Kasumi-1 (cell line): ENCODE results near the gene CDC73.
"Not testable (repeated sequence)": the region's sequence is repeated elsewhere in the genome, so short reads cannot be mapped to it uniquely, and the experiment has no call there.

Experiments used
- DNase-seq, 2 experiments: peaks; one replicate each; lab custom pipeline; 2025; lab: John Stamatoyannopoulos, UW

The CDC73 gene

DNA sequence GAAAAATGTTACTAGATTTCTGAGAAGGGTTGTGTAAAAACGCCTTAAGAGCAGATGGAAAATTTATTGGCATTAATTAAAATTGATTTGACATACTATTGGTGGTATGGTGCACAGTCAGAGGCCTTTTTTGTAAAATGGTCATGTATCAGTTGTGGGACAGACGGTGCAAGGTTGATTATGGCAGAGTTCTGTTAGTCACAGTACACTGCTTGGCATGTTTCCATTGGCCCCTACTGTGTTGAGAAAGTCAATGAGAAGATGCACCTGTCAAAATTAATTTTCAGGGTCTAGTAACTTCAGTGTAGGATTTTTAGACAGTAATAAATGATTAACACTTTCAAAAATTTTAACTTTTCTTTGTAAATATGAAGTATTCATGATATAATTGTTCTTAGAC, 60.2 kb downstream of the CDC73 start:
- no peak for DNase-seq

DNA sequence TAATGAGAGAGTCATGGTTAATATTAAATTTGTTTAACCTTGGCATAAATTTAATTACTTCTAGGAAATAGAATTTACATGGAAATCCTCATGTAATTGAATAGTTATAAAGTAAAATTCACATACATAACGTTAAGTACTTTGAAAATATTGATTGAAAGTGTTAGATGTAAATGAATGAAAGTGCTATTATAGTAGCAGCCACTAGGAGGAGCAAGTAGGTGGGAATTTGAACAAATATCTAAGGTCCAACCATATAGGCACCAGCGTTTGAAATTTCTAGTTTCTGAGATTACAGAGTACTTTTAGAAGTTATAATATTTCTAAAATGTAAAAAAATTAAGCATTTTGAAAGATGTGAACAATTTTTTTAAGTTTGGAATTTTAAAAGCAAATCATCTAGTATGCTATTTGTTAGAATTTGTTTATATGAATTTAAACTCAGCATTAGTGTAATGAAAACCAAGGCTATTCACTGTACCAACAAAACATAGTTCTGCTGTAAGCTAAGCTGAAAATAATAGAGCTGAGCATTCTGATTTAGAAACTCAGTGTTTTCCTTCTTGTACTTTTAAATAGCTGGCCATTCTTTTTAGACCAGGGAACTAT, 61.3 kb downstream of the CDC73 start:
- peak; percentile 71 to 82 for DNase-seq

DNA sequence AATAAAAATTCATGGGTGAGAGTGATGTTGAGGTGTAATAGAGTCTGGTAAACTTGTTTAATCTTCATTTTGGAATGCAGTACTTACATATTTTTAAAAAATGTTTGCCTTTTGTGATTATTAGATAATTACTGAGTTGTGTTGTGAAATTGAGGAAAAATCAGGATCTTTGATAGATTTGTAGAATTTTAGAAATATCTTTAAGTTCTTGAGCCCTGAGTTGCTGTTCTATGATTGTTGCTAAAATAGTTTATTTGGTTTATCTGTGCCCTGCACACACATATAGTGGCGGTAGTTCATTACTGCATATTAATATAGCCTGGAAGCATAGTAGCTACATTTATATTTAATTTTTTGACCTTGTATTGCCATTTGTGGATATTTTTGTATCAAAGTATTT, 62.9 kb downstream of the CDC73 start:
- no peak for DNase-seq

DNA sequence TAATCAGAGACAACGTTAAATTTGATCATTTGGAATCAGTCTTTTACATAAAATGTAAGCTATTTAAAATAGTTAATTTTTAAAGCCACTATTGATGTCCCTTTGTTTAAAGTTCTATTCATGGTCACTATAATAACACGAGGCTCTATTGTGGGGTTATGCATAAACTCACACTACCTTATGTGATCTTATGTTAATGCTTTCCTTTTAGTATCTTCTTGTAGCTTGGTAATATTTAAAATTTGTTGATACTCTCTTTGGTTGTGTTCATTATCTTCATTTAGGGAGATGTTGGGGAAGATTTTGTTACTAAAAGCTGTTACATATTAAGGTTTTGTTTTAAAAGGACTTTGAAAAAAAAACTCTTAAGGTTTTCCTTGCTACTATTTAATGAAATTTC, 63.4 kb downstream of the CDC73 start:
- DNase-seq: no peak

DNA sequence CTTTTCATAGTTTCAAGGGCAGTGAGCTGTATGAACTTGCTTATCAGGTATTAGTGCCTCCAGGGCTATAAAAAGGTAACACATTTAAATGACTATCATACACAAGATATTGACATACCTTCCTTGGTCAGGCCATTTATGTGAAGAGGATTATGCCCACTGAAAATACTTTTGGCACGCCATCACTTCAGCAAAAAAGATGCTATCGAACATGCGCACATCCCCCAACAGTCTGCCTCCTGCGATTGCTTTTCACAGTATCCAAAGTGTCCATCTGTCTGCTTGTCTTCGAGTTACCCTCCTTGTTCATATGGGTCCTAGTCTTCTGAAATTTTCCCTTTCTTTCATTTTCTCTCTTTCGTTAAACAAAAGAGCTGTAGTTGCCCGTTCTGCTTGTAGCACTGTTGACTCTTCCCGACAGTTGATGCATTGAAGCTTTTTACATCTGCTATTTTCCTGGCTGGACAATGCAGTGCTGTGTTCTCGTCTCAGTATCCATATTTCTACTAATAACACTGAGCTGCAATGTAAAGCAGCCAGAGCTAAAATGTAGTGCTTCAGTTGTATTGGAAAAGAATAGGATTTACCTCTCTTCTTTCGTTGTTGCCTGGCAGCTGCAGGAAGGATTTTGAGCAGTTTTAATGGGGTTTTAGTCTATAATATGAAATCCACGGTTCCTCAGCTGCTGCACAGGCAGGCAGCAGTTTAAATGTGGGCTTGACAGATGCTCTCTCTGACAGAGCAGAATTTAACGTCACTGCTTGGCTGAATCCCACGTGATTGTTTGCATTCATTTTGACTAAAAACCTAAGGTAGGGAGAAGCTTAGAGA, 64.3 kb downstream of the CDC73 start, which contains the start of gene B3GALT2:
TSS of gene B3GALT2 (minus strand) at position 713 of the 831 bp plus-strand sequence. CDS start 5,051 bp downstream, outside the sequence.
- no peak for DNase-seq

DNA sequence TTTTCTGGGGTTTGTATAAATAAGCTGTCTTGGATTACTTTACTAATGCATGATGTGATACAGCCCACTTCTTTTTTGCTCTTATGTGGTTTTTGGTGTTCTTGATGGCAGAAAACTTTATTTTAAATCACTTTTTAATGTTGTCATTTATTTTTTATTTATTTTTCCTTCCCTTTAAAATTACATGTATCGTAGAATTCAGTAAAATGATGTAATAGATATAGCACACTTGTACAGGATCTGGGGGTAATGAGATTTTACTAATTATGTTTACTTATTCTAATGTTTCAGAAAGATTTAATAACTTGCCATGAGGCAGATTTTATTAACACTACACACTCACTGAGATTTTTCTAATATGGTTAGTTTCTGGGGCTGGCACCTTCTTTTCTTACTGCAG, 65.3 kb downstream of the CDC73 start:
- no peak for DNase-seq

DNA sequence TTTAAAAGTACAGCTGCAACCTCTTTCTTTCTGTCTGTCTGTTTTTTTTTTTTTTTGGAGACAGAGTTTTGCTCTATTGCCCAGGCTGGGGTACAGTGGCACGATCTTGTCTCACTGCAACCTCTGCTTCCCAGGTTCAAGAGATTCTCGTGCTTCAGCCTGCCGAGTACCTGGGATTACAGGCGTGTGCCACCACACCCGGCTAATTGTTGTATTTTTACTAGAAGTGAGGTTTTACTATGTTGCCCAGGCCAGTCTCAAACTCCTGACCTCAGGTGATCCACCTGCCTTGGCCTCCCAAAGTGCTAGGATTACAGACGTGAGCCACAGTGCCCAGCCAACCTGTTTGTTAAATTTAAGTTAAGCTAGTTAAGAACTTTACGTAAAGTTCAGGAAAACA, 67.1 kb downstream of the CDC73 start:
- DNase-seq: not testable (repeated sequence)

DNA sequence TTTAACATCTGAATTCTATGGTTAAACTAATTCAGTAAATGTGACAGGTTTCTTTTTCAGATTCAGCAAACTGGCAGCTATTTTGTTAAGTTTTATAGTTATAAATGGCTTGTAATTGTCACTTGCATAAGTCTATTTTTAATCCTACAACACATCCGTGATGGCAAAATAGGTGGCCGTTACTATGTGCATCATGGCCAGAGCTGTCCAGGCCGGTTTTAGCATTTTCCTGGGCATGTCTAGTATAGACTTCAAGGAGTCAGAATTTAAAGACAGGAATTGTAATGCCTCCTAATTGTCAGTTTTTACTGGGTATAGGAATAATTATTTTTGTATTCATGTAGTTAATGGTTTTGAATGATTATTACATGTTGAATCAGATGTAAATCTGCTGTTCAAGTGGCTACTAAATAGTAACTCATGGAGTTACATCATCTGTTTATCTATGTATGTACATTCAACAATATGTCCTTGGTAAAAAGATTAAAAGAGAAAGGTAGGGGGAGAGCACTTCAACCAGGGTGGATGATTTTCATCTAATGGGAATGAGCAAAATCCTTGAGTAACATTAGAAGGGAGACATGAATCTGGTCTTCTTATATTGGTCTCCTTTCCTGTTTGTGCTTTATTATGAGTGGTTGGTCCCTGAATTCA, 67.7 kb downstream of the CDC73 start:
- no peak for DNase-seq

DNA sequence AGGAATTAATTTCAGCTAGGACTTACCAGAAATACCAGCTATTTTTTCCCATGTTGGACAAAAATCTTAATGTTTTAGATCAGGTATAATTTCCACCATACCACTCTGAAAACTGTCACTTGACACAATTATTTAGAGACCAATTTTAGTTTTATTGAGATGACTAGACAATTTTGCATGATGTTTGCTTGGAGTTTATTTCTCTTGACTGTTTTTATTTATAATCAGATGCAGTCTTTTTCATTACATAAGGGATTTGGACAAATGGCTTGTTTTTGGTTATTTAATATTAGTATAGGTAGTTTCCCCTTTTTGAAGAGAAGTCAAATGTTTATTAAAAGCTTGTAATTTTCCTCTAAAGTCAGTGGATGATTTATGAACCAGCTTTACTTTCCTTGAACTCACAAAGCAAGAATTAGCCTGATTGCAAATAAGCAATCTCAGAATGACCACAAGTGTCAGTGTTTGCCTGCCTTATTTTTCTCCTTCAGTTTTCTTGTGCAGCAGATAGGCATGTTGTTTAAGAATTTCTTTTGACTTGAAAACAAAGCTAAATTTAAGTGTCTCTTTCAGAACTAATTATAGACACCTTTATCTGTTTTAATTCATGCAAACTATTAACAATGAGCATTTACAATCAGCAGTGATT, 68.4 kb downstream of the CDC73 start:
- DNase-seq: no peak

DNA sequence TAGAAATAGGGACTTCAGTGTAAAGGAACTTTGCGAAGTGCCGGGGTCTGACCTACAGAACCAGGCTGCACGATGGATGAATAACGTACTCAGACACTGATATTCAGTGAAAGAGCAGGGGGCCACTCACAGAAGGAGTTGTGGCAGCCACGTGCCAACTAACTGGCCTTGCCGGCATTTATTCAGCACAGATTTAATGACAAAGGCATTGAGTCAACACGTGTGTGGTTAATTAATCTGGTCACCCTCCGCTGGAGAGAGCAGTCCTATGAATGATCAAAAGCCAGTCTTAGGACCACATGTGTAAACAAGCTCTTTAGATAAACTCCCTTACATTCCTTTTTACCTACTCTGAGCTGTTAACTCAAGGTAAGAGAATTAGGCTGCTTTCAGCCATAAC, 70.8 kb downstream of the CDC73 start:
- no peak for DNase-seq

DNA sequence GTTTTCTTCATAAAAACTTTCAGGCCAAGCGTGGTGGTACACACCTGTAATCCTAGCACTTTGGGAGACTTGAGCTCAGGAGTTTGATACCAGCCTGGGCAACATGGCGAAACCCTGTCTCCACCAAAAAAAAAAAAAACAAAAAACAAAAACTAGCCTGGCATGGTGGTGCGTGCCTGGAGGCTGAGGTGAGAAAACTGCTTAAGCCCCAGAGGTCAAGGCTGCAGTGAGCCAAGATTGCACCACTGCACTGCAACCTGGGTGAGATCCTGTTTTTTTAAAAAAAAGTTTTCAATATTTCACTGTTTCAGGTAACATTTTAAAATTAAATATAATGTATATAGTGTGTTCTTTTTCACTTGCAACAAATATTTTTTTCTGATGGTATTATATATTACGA, 78.1 kb downstream of the CDC73 start:
- DNase-seq: no peak

DNA sequence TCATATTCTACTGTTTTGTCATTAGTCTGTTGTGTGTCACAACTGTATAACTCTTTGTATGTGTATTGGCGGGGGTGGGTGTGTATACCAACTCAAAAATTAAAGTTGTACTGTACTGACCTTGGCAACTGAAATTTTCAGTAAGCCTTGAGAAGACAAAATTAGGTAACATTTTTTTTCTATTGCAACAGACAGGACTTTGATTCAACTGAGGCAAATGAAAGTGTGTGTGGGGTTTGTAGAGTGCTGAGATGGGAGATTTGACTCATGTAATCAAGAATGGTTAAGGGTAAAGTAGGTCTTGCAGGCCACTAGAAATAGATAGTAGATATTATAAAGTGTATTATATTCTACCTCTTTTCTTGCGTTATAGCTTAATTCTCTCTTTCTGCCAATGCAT, 79.2 kb downstream of the CDC73 start:
- no peak for DNase-seq

DNA sequence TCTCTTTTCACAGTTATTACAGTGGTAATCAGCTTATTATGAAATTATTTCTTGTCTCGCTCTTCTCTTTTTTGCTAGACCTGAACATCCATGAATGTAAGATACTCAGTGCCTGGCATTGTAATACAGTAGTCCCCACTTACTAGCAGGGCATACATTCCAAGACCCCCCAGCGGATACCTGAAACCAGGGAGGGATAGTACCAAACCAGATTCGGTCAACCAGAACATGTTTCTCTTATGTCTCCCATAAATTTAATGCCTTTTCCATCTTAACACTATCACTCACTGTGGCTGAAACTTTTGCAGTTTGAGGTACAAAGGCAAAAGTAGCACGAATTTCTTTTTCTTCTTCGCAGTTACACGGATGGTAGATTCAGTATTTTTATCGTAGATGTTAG, 89.2 kb downstream of the CDC73 start:
- DNase-seq: no peak

DNA sequence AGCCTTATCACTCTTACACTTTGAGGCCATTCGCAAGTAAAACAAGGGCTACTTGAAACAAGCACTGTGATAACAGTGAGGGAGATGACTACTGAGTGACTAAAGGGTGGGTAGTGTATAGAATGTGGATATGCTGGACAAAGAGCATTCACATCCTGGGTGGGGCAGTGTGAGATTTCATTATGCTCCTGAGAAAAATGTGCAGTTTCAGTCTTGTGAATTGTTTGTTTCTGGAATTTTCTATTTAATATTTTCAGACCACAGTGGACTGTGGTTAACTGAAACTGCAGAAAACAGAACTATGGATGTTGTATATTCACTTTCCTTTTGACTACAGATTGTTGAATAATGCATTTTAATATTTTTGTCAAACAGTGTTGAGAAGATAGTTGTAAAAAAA, 89.7 kb downstream of the CDC73 start:
- DNase-seq: no peak

DNA sequence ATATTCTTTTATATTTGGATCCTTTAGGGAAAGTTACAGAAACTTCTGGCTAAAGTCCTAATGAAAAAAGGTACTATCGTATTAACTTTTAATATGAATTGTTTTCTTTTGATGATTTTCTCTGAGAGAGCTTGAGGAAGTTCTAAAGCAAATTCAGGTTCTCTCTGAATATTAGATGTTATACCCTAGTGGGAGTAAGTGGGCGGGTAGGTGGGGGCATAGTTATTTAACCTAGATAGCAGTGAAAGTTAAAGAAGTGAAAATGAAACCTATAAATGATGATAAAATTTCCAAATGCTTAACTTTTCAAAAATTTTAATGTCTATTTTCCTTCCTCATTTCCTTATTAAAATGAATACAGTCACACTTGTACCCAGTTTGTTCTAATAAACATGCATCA, 90.8 kb downstream of the CDC73 start:
- DNase-seq: no peak

DNA sequence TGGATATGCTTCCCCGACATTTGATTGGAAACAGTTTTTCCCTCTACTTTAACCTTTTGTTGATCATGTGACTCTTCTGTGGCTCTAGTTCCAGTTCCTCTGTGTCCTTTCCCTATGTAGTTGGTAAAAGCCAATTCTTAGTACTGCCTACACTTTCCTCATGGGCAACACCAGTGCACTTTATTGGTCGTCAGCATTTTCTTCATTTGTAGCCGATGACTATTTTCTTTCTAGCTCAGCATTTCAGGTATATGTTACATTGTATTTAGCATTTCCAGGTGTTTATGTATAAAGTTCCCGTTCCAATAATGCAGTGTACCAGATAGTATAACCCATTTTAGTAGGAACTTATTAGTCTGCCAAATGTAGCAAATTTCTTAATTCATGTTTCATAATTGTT, 92.2 kb downstream of the CDC73 start:
- no peak for DNase-seq

DNA sequence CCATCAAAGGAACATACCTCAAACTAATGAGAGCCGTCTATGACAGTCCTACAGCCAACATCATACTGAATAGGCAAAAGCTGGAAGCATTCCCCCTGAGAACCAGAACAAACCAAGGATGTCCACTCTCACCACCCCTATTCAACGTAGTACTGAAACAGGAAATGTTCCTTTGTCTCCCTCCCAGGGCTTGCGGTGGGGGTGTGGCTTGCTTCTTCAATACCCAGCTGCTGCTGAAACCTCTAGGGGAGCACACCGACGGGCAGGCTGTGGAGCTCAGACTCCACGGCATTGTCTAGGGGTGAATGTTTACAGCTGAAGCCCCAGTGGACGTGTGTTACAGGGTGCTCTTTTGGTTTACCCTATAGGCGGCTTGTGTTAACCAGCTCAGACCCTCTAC, 95.1 kb downstream of the CDC73 start:
- no peak for DNase-seq

DNA sequence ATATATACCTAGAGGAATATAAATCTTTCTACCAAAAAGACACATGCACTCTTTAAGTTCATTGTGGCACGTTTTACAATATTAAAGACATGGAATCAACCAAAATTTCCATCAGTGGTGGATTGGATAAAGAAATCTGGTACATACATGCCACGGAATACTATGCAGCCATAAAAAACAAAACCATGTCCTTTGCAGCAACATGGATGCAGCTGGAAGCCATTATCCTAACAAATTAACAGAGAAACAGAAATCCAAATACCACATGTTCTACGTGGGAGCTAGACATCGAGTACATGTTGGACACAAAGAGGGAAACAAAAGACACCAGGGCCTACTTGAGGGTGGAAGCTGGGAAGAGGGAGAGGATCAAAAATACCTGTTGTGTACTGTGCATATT, 97.6 kb downstream of the CDC73 start:
- no peak for DNase-seq

DNA sequence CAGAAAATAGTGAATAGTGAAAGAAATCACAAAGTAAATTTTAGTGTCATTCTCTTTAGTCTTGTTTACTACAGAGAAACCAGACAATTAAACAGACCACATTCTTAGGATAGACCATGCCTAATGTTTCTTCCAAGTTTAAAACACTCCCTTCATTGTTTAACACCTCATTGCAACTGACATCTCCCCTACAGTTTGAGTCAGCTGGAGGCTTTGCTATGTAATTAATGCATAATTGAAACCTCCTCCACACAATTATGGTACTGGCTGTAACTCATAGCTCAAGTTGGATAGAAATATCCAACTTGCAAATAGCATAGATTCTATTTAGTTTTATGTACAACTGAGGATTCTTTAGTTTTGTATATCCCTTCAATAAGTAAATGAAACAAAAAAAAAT, 99.8 kb downstream of the CDC73 start:
- DNase-seq: no peak

DNA sequence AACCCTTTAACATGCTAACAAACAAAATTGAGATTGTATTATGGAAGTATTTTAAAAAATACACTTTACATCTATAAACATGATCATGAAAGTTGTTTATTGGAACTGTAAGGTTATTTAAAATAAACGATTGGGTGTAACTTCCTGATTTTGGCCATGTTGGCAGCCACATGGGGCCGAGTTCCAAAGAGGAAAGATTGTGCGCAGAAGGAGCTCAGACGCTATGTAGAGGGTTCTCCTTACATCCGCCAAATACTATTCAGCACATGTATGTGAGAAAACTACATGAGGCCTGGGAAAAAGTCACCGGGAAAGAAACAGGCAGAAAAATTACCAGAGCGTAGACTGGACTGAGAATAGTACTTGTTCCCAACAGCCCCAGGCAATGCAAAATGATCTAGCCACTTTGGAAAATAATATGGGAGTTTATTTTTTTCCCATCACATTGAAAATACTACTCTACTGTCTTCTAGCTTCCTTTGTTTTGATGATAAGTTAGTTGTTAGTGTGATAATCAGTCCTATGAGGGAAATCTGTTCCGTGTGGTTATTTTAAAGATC, 100.3 kb downstream of the CDC73 start:
- no peak for DNase-seq

DNA sequence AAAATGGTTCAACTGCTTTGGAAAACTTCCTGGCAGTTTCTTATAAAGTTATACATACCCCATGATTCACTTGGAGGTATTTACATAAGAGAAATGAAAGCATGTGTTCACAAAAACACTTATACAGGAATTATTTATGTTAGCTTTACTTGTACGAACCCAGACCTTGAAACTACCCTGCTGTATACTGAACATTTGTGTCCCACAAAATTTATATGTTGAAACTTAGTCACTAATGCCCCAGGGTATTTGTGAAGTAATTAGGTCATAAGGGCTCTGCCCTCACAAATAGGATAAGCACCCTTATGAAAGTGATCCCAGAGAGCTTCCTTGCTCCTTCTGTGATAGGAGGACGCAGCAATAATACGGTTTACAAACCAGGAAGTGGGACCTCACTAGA, 107.3 kb downstream of the CDC73 start:
- no peak for DNase-seq

DNA sequence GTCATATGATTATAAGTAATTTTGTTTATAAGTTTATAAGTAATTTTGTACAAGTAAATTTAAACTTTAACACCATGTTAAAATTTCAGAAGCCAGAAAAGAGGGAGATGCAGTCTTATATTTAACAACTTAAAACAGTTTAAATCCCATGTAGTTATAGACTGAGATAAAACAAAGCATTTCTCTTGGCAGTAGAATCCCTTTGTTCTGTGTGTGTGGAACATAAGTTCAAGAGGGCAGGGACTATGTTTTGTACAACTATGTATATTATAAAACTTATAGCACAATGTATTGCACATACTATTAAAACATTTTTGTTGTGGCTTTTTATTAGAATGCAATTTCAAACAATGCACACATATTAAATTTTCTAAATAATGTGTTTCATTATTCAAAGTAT, 109.3 kb downstream of the CDC73 start:
- DNase-seq: not testable (repeated sequence)
